ENCODE measurements around the gene PPP1R16B. TPM values are rescaled to one million over a fixed set of nuclear protein-coding genes. Genes with fewer than 3 reads are reported as not detected.
"Not testable (repeated sequence)": the region's sequence is repeated elsewhere in the genome, so short reads cannot be mapped to it uniquely, and the experiment has no call there.

Gene PPP1R16B
- total and polyA plus RNA-seq, 2 experiments from 2014 or later = 0.28 to 0.33 TPM

- no peak for DNase-seq (ENCODE audit: low spot score)
- Histone ChIP-seq H2AFZ (no peak overlapping the region), H3K79me2 (peaks cover 4% of the 10 kb centered on the region), H3K4me3 (no peak overlapping the region), H4K20me1 (ENCODE audit: insufficient read depth, poor library complexity, severe bottlenecking) (no peaks in the 10 kb centered on the region), H3K27ac (no peak overlapping the region), H3K36me3 (replicated peaks; ENCODE audit: insufficient read depth, low read depth) (no peaks in the 10 kb centered on the region), H3K9me2 (replicated peaks; ENCODE audit: insufficient read depth) (no peaks in the 10 kb centered on the region), H3K4me2 (no peak overlapping the region), H3K27me3 (no peaks in the 10 kb centered on the region), H3K4me1 (ENCODE audit: insufficient read depth) (peaks cover 5% of the 10 kb centered on the region), H3K9me3 (ENCODE audit: low read depth) (no peaks in the 10 kb centered on the region)
- 93% methylated on average over 8 of the region's 8 CpGs for WGBS (ENCODE audit: low lambda C conversion rate, missing lambda C conversion rate)
- TF ChIP-seq EZH2phosphoT487 (IDR thresholded peaks at IDR 0.05; ENCODE audit: low read depth, severe bottlenecking, unreplicated experiment) (no peak), CTCF (IDR thresholded peaks at IDR 0.05; ENCODE audit: poor library complexity) (no peak), EZH2 (IDR thresholded peaks at IDR 0.05; ENCODE audit: borderline replicate concordance) (no peak)
Observed at GRCh38 chr20:38957915-38958485, 152.5 kb downstream of the PPP1R16B start.

- H3K4me2 ChIP-seq; H4K20me1 ChIP-seq (ENCODE audit: insufficient read depth, poor library complexity, severe bottlenecking); H3K36me3 ChIP-seq (replicated peaks; ENCODE audit: insufficient read depth, low read depth); DNase-seq (ENCODE audit: low spot score); H3K9me2 ChIP-seq (replicated peaks; ENCODE audit: insufficient read depth); H3K27ac ChIP-seq; H2AFZ ChIP-seq; H3K9me3 ChIP-seq (ENCODE audit: low read depth); H3K4me3 ChIP-seq; H3K27me3 ChIP-seq: not testable (repeated sequence)
- WGBS (ENCODE audit: low lambda C conversion rate, missing lambda C conversion rate) = 91% methylated on average over 9 of the region's 9 CpGs
- peaks cover 26% of the 10 kb centered on the region for H3K79me2 ChIP-seq
- peaks cover 11% of the 10 kb centered on the region for H3K4me1 ChIP-seq (ENCODE audit: insufficient read depth)
Observed at GRCh38 chr20:38960187-38960687, 154.7 kb downstream of the PPP1R16B start.

- TF ChIP-seq EZH2phosphoT487 (IDR thresholded peaks at IDR 0.05; ENCODE audit: low read depth, severe bottlenecking, unreplicated experiment) = no peak
- no peak for TF ChIP-seq EZH2 (IDR thresholded peaks at IDR 0.05; ENCODE audit: borderline replicate concordance)
- no peak for TF ChIP-seq CTCF (IDR thresholded peaks at IDR 0.05; ENCODE audit: poor library complexity)
- peak overlapping the region; percentile 92 for H2AFZ ChIP-seq
Observed at GRCh38 chr20:38961530-38962043, 156.1 kb downstream of the PPP1R16B start.

GRCh38 chr20:38962044-38962927 lies 156.8 kb downstream of the PPP1R16B start, which contains the start of gene DHX35:
DHX35 (plus strand) TSS chr20:38962344; CDS start chr20:38962368, 24 bp downstream.
- Histone ChIP-seq H3K9me2 (replicated peaks; ENCODE audit: insufficient read depth) (no peaks in the 10 kb centered on the region), H2AFZ (peak within 1 kb of the TSS; percentile 92), H3K4me2 (peak within 1 kb of the TSS; percentile 88), H4K20me1 (ENCODE audit: insufficient read depth, poor library complexity, severe bottlenecking) (no peaks in the 10 kb centered on the region), H3K79me2 (peaks cover 46% of the 10 kb centered on the region), H3K27me3 (no peaks in the 10 kb centered on the region), H3K36me3 (replicated peaks; ENCODE audit: insufficient read depth, low read depth) (no peaks in the 10 kb centered on the region), H3K27ac (peak within 1 kb of the TSS; percentile 94), H3K9me3 (ENCODE audit: low read depth) (no peaks in the 10 kb centered on the region), H3K4me1 (ENCODE audit: insufficient read depth) (peaks cover 11% of the 10 kb centered on the region), H3K4me3 (peak within 1 kb of the TSS; percentile 65)
- TF ChIP-seq EZH2 (IDR thresholded peaks at IDR 0.05; ENCODE audit: borderline replicate concordance) = no peak
- TF ChIP-seq EZH2phosphoT487 (IDR thresholded peaks at IDR 0.05; ENCODE audit: low read depth, severe bottlenecking, unreplicated experiment) = no peak
- TF ChIP-seq CTCF (IDR thresholded peaks at IDR 0.05; ENCODE audit: poor library complexity) = peak; percentile 43
- 2% methylated on average over 63 of the region's 70 CpGs for WGBS (ENCODE audit: low lambda C conversion rate, missing lambda C conversion rate)
- peak; percentile 100 for DNase-seq (ENCODE audit: low spot score)

More at GRCh38 chr20:38961530-38962043, 156.1 kb downstream of the PPP1R16B start:
- Histone ChIP-seq H3K79me2 (peaks cover 39% of the 10 kb centered on the region), H3K4me2 (peak overlapping the region; percentile 81), H3K4me3 (peak overlapping the region; percentile 43), H3K27me3 (no peaks in the 10 kb centered on the region), H4K20me1 (ENCODE audit: insufficient read depth, poor library complexity, severe bottlenecking) (no peaks in the 10 kb centered on the region), H3K9me3 (ENCODE audit: low read depth) (no peaks in the 10 kb centered on the region), H3K4me1 (ENCODE audit: insufficient read depth) (peaks cover 11% of the 10 kb centered on the region), H3K9me2 (replicated peaks; ENCODE audit: insufficient read depth) (no peaks in the 10 kb centered on the region), H3K27ac (peak overlapping the region; percentile 58), H3K36me3 (replicated peaks; ENCODE audit: insufficient read depth, low read depth) (no peaks in the 10 kb centered on the region)
- WGBS (ENCODE audit: low lambda C conversion rate, missing lambda C conversion rate) = 16% methylated on average over 16 of the region's 16 CpGs
- DNase-seq (ENCODE audit: low spot score) = no peak
